Activated naive CD4-positive, alpha-beta T cell (primary cell): ENCODE results near the gene ARL14EPL.
A peak's percentile ranks its signal among the peaks of the same experiment; 100 is the strongest.
"Not testable (repeated sequence)": the region's sequence is repeated elsewhere in the genome, so short reads cannot be mapped to it uniquely, and the experiment has no call there.

Experiments
- DNase-seq, 4 experiments: peaks; one replicate each; lab custom pipeline; 2025; lab: John Stamatoyannopoulos, UW

Gene ARL14EPL

DNA sequence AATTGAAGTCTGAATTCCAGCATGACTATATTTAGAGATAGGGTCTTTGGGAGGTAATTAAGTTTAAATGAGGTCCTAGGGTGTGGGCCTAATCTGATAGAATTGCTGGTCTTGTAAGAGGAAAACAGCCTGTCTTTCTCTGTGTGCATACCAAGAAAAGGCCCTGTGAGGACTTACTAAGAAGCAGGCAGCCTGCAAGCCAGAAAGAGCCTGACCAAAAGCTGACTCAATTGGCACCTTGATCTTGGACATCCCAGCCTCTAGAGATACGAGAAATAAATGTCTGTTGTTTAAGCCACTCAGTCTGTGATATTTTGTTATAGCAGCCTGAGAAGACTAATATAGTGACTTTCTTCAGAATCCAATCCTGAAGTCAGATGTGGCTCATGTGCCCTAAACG is 14.6 kb downstream of the ARL14EPL start:
- no peak for DNase-seq

GRCh38 chr5:116058346-116058936 is 26.2 kb downstream of the ARL14EPL start:
- no peak for DNase-seq

DNA sequence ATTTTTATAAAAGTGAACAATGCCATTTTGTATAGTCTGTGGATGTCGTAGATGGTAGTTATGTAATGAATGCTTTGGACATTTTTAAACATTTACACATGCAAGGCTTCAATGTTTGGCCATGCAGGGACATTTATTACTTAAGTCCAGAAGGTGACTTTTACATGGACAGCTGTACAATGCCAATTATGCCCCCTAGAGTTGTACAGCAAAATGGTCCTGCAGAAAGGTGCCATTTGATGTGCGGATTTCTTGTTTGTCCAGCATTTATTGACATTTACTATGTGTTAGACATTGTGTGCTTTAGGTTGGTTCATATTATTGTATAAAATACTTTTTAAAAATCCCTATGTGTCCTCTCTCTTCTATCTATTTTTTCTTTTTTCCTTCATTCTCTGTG is 30.1 kb downstream of the ARL14EPL start:
- no peak for DNase-seq

DNA sequence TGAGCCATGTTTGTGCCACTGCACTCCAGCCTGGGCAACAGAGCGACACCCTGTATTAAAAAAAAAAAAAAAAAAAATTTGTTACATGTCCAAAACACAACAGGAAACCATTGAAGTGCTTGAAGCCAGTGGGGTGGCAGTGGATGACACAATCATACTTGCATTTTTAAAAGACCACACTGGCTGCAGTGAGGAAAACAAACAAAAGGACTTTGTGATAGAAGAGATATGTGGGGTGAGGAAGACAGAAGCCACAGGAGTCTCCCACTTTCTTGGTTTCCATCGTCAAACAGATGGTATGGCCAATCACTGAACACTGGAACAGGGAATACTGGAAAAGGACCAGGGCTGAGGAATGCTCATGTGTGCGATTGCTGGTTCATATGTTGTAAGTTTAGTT is 31.7 kb downstream of the ARL14EPL start:
- no peak for DNase-seq

DNA sequence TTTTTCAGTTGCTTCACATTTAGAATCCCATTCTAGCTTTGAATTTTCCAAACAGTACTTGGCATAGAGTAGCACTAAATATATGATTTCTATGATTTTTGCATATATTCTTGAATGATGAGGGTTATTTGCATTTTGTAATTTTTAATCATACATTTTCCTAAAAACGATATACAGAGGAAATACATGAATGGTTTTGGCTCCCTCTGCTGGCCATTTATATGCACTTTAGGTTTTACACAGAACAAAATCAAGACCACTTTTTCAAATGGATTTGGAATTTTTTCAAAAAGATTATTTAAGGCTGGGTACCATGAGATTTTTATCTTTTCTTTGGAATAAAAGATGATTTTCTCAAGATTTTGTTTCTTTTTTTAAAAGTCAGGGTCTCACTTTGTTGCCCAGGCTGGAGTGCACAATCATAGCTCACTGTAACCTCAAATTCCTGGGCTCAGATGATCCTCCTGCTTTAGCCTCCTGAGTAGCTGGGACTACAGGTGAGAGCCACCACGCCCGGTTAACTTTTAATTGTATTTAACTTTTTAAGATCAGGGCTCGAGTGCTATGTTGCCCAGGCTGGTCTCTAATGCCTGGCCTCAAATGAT is 35.9 kb downstream of the ARL14EPL start:
- no peak for DNase-seq

DNA sequence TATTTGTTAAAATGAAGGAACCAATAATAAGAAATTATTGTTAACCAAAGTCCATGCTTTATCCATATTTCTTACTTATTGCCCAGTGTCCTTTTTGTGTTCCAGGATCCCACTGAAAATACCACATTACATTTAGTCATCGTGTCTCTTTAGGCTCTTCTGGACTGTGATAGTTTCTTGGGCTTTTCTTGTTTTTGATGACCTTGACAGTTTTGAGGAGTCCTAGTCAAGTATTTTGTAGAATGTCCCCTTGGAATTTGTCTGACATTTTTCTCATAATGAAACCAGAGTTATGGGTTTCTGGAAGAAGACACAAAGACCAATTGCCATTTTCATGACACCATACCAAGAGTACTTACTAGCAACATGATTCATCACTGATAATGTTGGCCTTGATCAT is 38.9 kb downstream of the ARL14EPL start:
- DNase-seq: no peak

- DNase-seq: no peak
These were observed 43.0 kb downstream of the ARL14EPL start for GRCh38 chr5:116075191-116075831.

- DNase-seq: no peak
These were observed 44.2 kb downstream of the ARL14EPL start for GRCh38 chr5:116076496-116076895.

GRCh38 chr5:116078199-116078598 is 45.9 kb downstream of the ARL14EPL start:
- DNase-seq: no peak

DNA sequence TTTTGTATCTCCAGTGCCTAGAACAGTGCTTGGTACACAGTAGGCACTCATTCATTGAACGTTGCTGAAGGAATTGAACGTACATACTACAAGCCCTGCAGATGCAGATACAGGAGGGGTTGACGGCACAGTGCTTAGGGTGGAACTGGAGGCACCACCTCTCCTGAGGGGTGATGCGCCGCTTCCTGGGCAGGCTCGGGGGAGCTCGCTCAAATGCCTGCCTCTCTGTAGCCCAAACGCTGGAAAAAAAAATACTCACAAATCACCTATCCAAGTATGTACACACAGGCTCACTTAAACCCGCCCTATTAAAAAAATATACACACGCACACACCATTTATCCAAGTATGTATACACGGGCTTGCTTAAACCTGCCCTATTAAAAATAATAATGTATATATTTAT is 52.0 kb downstream of the ARL14EPL start:
- peak in 1 of 4 experiments; percentile 18 for DNase-seq

- DNase-seq: peak; percentile 36 to 72 (median 54)
These were observed 52.8 kb downstream of the ARL14EPL start, which contains the start of gene COMMD10 for GRCh38 chr5:116084871-116085715. Gene COMMD10, plus strand, starts transcription at chr5:116085025.

DNA sequence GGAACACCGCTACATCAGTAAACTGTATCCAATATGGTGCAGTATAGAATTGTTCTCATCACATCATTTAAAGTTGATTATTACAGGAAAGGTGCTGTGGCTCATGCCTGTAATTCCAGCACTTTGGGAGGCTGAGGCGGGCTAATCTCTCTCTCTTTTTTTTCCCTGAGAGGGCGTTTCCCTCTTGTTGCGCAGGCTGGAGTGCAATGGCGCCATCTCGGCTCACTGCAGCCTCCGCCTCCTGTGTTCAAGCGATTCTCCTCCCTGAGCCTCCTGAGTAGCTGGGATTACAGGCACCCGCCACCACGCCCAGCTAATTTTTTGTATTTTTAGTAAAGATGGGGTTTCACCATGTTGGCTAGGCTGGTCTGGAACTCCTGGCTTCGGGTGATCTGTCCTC is 54.0 kb downstream of the ARL14EPL start:
- not testable (repeated sequence) for DNase-seq

GRCh38 chr5:116088062-116088461 is 55.8 kb downstream of the ARL14EPL start:
- no peak for DNase-seq

DNA sequence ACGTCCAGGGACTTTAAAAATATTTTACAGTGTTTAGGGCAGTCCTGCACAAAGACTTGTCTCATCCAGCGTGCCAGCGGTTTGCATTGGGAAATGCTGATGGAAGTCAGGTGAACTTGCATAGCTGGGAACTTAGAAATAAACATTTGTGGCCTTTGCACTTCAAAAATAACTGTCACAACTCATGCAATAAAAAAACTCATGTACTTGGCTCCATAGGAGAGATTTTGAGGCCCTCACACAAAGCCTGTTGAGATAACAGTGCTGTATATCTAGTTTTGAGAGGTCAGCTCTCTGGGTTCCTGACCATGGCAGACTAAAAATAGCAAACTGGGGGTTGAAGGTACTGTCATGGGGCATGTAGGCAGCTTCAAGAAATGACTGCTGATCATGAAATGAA is 58.0 kb downstream of the ARL14EPL start:
- DNase-seq: no peak

DNA sequence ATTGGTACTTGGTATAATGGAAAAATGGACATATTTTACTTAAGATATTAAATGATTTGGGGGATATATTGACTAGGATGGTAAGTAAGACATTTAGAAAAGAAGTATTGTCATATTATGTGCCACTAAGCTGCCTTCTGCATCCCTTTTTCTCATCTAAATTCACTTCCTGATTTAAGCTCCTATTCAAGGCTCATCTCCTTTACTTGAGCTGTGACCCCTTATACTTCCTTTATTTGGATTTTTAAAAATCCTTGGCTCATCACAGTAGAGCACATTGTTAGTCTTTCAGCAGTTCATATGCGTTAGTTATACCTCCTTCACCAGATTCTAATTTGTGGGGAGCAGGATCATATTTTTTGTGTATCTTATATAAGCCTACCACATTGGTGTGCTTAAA is 59.1 kb downstream of the ARL14EPL start:
- no peak for DNase-seq

DNA sequence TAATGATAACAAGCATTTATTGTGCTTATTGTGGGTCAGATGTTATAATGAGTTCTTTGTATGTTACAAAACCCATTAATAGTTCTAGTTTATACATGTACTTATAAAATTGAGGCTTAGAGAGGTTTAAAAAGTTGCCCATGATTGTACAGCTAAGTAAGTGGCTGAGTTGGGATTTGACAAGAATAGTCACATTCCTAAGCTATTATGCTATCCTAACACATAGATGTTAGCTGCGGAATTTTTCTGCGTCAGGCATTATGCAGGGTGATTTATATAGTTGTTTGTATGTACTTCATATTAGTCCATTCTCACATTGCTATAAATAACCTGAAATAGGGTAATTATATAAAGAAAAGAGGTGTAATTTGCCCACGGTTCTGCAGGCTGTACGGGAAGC is 65.0 kb downstream of the ARL14EPL start:
- no peak for DNase-seq

DNA sequence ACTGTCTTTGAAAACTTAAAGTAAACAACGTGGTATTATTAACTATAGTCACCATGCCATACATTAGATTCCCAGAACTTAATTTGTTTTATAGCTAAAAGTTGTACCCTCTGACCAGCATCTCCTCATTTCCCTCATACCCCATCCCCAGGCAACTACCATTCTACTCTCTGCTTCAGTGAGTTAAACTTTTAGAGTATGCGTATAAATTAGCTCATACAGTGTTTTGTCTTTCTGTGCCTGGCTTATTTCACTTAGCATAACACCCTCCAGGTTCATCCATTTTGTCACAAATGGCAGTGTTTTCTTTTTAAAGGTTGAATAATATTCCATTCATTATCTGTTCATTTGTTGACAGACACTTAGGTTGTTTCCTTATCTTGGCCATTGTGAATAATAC is 66.7 kb downstream of the ARL14EPL start:
- no peak for DNase-seq

- not testable (repeated sequence) for DNase-seq
These were observed 72.7 kb downstream of the ARL14EPL start for GRCh38 chr5:116104941-116105340.
